Glutamatergic neuron (in vitro differentiated cells): ENCODE results near the gene TTLL10. TPM values are rescaled to one million over a fixed set of nuclear protein-coding genes. Genes with fewer than 3 reads are reported as not detected.

Experiments
- DNase-seq: peaks from one replicate; pipeline ENCODE4 v3.0.0; 2022
- H3K27ac Mint-ChIP-seq: one replicate; pipeline ENCODE4 v1.8.0; 2020; ENCODE audit warnings: mild to moderate bottlenecking, mixed read lengths, inconsistent platforms; ENCODE audit not compliant: unreplicated experiment
- H3K27me3 Mint-ChIP-seq: one replicate; pipeline ENCODE4 v1.8.0; 2020; ENCODE audit warnings: mild to moderate bottlenecking, moderate library complexity, mixed read lengths, inconsistent platforms; ENCODE audit not compliant: unreplicated experiment
- H3K36me3 Mint-ChIP-seq: one replicate; pipeline ENCODE4 v1.8.0; 2020; ENCODE audit warnings: mild to moderate bottlenecking, mixed read lengths, inconsistent platforms; ENCODE audit not compliant: unreplicated experiment
- H3K4me1 Mint-ChIP-seq: one replicate; pipeline ENCODE4 v1.8.0; 2020; ENCODE audit warnings: mild to moderate bottlenecking, low read depth, mixed read lengths, inconsistent platforms; ENCODE audit not compliant: unreplicated experiment
- H3K4me3 Mint-ChIP-seq: one replicate; pipeline ENCODE4 v1.8.0; 2020; ENCODE audit warnings: mild to moderate bottlenecking, mixed read lengths, inconsistent platforms; ENCODE audit not compliant: unreplicated experiment
- H3K9me3 Mint-ChIP-seq: one replicate; pipeline ENCODE4 v1.8.0; 2020; ENCODE audit warnings: mild to moderate bottlenecking, moderate library complexity, mixed read lengths, inconsistent platforms; ENCODE audit not compliant: unreplicated experiment
- total RNA-seq: library from RNA; stranded (reverse); fragmentation: NEBNext Ultra II Directional; extraction: Animal tissue kit (Norgen Biotek cat#: 25700); gene quantifications from one replicate; pipeline ENCODE4 v1.2.1, GENCODE V29; 2021; ENCODE audit not compliant: unreplicated experiment
- TF ChIP-seq, protein P1 (sequence below): fragments of 200-600 bp; sonication (generic); IDR thresholded peaks from one replicate; pipeline ENCODE4 v1.5.0; 2021; ENCODE audit not compliant: partially characterized antibody, unreplicated experiment

The TTLL10 gene
- total RNA-seq, 1 donor from 2014 or later: not detected

DNA sequence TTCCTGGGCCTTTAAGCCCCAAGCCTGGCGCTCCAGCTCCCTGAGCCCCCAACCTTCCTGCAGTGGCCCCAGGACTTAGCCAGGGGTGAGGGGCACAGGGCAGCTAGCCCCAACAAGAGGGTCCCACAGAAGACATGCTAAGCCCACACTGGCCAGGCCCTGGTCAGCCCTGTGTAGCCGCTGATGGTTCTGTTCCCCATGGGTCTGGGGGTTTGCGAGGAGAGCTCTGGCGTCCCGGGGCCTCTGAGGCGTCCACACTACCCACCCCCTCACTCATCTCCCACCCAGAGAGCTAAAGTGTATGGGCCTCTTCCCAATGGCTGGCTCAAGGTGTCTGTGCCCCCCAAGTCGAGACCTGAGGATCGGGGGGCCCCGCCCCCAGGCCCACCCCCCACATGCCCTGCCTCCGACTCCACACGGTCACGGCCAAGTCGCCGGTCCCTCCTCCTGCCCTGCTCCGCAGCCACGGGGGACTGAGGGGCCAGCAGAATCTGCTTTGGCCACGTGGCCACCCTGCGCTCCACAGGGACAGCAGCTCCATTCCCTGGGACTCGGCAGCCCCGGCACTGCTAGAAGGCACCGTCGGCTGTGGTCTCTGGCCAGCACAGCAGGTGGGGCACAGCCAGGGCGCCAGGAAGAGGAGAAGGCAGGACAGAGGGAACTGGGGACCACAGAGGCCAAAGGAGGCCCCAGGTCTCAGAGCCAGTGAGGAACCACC, 24.9 kb downstream of the TTLL10 start:
- peaks cover 5% of the 10 kb centered on the region for H3K27me3 Mint-ChIP-seq
- H3K36me3 Mint-ChIP-seq: peaks cover 8% of the 10 kb centered on the region
- H3K4me1 Mint-ChIP-seq: no peaks in the 10 kb centered on the region
- DNase-seq: peak; percentile 31
- H3K4me3 Mint-ChIP-seq: no peak overlapping the region
- H3K27ac Mint-ChIP-seq: no peak overlapping the region
- TF ChIP-seq, protein P1, sequence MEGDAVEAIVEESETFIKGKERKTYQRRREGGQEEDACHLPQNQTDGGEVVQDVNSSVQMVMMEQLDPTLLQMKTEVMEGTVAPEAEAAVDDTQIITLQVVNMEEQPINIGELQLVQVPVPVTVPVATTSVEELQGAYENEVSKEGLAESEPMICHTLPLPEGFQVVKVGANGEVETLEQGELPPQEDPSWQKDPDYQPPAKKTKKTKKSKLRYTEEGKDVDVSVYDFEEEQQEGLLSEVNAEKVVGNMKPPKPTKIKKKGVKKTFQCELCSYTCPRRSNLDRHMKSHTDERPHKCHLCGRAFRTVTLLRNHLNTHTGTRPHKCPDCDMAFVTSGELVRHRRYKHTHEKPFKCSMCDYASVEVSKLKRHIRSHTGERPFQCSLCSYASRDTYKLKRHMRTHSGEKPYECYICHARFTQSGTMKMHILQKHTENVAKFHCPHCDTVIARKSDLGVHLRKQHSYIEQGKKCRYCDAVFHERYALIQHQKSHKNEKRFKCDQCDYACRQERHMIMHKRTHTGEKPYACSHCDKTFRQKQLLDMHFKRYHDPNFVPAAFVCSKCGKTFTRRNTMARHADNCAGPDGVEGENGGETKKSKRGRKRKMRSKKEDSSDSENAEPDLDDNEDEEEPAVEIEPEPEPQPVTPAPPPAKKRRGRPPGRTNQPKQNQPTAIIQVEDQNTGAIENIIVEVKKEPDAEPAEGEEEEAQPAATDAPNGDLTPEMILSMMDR: no peak
- peaks cover 4% of the 10 kb centered on the region for H3K9me3 Mint-ChIP-seq

DNA sequence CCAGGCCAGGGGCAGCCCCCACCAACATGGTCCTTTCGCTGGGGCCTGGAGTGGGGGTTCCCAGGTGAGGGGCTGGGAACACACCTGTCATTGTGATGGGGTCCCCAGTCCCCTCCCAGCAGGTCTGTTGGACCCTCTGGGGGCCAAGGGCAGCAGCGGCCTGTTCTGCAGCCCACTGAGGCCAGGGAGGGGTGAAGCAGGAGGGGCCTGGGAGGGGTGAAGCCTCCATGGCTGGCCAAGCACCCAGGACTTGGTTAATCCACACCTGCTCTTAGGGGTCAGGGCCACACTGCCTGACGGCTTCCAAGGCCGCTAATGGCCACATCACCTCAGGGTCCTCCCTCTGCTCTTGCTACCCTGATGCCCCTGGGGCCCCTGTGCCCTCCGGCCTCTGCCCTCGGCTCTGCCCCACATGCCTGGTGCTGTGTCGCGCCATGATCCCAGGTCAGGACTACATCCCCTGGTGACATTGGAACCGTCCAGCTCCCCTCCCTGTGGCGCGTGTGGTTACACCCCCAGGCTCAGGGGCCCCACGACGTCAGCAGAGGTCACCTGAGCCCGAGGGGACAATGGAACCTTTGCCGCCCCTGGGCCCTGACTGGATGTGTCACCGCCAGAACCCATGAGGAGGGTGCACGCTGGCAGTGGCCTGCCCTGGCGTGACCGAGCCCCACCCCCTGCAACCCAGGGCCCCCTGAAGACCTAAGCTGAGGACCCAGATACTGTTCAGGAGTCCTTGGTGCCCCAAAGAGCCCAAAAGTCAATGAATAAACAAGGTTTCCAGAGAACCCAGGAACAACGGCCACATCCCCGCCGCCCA, 25.7 kb downstream of the TTLL10 start:
- no peak overlapping the region for H3K4me3 Mint-ChIP-seq
- peaks cover 8% of the 10 kb centered on the region for H3K36me3 Mint-ChIP-seq
- TF ChIP-seq, protein P1: no peak
- peaks cover 5% of the 10 kb centered on the region for H3K27me3 Mint-ChIP-seq
- H3K27ac Mint-ChIP-seq: no peak overlapping the region
- no peak for DNase-seq
- no peaks in the 10 kb centered on the region for H3K4me1 Mint-ChIP-seq
- H3K9me3 Mint-ChIP-seq: peaks cover 4% of the 10 kb centered on the region

DNA sequence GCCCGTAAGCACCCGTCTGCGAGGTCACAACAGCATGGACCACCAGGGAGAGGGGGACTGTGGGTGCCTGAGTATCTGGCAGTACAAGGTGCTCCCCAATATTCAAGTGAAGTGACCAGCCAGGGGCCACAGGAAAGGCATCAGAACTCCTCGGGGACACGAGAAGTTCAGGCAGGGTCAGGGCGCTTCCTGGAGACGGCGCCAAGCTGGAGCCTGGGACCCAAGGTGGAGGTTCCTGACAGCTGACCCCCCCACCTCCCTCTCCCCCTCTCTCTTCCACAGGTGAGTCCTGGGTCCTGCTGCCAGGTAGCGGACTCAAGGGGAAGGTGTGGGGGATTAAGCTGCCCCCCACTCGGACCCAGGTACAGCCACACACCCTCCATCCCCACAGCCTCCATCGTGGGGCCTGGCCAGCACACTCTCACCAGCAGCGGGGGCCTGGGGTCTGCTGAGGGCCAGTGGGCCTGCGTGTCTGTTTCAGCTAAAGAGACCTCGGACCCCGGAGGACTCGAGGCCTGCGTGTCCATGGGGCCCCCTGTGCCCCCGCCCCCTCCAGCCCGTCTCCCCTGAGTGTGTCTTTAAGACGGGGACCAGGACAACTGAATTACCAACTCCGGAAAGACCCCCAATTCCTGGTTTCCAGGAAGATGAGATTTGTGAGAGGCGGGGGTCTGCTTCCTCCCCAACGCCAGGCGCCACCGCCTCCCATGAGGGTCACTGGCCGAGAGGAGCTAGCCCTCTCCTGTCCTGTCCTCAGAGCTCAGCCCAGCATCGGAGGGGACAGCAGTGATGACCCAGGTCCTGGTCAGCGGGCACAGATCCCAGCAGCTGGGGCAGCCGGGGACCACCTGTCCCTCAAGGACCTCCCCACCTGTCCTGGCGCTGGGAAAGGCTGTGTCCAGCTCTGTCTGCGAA, 26.5 kb downstream of the TTLL10 start:
- DNase-seq: peak; percentile 32
- peaks cover 4% of the 10 kb centered on the region for H3K36me3 Mint-ChIP-seq
- peaks cover 2% of the 10 kb centered on the region for H3K9me3 Mint-ChIP-seq
- no peak overlapping the region for H3K4me3 Mint-ChIP-seq
- TF ChIP-seq, protein P1: no peak
- H3K4me1 Mint-ChIP-seq: no peaks in the 10 kb centered on the region
- H3K27ac Mint-ChIP-seq: no peak overlapping the region
- peaks cover 6% of the 10 kb centered on the region for H3K27me3 Mint-ChIP-seq

DNA sequence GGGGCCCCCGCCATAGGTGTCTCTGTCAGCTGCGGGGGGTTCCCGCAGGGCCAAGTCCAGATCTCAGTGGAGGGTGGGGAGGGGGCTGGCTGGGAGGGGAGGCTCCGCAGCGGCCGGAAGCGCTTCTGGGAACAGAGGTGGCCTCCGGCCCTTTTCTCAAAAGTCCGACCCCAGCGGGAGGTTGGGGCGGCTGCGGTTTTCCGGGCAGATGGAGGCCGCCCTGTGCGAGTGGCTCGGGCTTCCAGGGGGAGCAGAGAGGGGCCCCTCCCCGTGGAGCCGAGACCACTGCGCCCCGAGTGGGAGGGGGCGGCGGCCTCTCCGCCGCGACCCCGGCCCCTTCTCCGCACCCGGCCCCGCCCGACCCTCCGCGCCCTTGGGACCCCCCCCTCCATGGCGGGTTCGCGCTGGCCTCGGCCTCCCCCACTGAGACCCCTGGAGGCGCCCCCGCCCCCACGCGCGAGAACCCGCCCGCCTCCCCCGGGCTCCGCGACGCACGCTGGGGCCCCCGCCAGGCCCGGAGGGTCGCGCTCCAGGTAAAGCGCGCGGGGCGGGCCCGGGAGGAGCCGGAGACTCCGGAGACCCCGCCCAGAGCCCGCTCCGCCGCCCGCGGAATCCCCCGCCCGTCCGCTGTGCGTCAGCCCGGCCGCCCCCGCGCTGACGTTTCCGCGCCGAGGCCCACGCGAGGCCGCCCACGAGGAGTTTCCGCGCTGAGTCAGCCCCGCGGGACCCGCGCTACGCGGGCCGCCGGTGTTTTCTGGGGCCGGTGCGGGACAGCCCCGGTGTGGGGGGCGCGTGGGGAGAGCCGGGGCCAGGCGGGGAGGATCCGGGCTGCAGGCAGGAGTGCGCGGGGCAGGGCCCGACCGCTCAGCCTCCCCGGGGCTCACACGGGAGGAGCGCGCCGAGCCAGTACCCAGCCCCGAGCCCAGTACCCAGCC, 27.5 kb downstream of the TTLL10 start:
- H3K4me3 Mint-ChIP-seq: no peak overlapping the region
- H3K27ac Mint-ChIP-seq: no peak overlapping the region
- H3K36me3 Mint-ChIP-seq: peaks cover 3% of the 10 kb centered on the region
- peaks cover 2% of the 10 kb centered on the region for H3K9me3 Mint-ChIP-seq
- peak; percentile 50 for DNase-seq
- H3K27me3 Mint-ChIP-seq: peaks cover 6% of the 10 kb centered on the region
- TF ChIP-seq, protein P1: no peak
- no peaks in the 10 kb centered on the region for H3K4me1 Mint-ChIP-seq
